ENCODE measurements around the gene DRG1.
"Not testable (repeated sequence)": the region's sequence is repeated elsewhere in the genome, so short reads cannot be mapped to it uniquely, and the experiment has no call there.

Gene DRG1, protein sequence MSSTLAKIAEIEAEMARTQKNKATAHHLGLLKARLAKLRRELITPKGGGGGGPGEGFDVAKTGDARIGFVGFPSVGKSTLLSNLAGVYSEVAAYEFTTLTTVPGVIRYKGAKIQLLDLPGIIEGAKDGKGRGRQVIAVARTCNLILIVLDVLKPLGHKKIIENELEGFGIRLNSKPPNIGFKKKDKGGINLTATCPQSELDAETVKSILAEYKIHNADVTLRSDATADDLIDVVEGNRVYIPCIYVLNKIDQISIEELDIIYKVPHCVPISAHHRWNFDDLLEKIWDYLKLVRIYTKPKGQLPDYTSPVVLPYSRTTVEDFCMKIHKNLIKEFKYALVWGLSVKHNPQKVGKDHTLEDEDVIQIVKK

DNA sequence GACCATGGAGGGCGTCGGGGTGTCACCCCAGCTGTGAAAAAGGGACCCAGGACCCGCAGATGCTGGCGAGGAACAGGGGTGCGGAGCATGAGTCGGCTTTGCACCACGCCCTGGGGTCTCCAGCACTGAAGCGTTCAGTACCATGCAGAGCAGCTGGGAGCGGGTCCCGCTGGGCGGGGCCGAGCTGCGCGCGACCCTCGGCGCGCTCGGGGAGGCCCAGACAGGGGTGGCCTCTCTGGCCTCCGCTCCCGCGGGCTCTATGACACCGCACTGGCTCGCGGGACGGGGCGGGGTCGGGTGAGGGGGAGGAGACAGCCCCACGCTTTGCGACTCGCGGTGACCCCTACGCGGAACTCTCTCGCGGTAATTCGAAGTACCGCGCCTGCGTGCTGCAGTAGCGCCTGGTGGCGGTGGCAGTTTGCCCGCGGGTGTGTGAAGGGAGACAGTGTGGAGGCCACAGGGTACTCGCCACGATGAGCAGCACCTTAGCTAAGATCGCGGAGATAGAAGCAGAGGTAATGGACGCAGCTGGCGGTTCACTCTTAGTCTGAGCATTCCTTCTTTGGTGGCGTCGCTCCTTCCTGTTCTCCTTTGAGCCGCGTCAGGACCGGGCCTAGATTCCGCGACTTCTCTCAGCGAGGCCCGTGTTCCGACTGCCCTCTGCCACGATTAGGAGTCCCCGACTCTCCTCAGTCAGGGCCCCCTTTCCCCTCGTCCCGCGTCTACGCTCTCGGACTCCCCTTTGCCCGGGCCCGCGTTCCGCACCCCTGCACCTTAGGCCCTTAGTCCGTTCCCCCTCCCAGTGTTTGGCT, at the start of gene DRG1:
Gene DRG1 (plus strand): TSS at position 394 of the 812 bp plus-strand sequence. CDS start 80 bp downstream, at position 474.
- DNase-seq (ENCODE audit: low read depth, low spot score) = peak; percentile 92

GRCh38 chr22:31349960-31350359, 49.4 kb upstream of the DRG1 start:
- DNase-seq (ENCODE audit: low read depth, low spot score) = no peak

- DNase-seq (ENCODE audit: low read depth, low spot score) = no peak
Observed at GRCh38 chr22:31350410-31350863, 49.0 kb upstream of the DRG1 start.

DNA sequence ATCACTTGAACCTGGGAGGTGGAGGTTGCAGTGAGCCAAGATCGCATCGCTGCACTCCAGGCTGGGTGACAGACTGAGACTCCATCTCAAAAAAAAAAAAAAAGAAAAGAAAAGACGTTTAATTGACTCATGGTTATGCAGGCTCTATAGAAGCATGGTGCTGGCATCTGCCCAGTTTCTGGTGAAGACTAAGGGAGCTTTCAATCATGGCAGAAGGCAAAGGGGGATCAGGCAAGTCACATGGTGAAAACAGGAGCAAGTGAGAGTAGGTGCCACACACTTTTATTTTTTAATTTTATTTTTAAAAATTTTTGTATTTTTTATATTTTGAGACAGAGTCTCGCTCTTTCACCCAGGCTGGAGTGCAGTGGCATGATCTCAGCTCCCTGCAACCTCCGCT, 44.9 kb upstream of the DRG1 start:
- no peak for DNase-seq (ENCODE audit: low read depth, low spot score)

DNA sequence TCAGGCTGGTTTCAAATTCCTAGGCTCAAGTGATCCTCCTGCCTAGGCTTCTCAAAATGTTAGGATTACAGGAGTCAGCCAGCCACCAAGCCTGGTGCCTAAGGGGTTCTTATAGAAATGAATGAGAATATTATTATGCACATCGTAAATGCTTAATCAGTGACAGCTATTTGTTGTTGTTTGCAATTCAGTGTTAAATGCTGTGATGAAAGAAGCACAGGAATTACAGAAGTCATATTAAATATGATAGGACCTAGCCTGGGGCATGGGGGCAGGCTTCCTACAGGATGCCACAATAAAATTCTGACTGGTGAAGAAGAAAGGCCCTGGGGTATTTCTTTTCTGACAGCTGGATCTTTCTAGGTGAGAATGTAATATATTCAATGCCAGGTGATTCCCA, 39.4 kb upstream of the DRG1 start:
- DNase-seq (ENCODE audit: low read depth, low spot score) = no peak

GRCh38 chr22:31361743-31362142, 37.7 kb upstream of the DRG1 start:
- DNase-seq (ENCODE audit: low read depth, low spot score) = no peak

GRCh38 chr22:31363885-31364465, 35.4 kb upstream of the DRG1 start:
- no peak for DNase-seq (ENCODE audit: low read depth, low spot score)

GRCh38 chr22:31367426-31367825, 32.0 kb upstream of the DRG1 start:
- DNase-seq (ENCODE audit: low read depth, low spot score) = no peak

- DNase-seq (ENCODE audit: low read depth, low spot score) = no peak
Observed at GRCh38 chr22:31377612-31378011, 21.8 kb upstream of the DRG1 start.

DNA sequence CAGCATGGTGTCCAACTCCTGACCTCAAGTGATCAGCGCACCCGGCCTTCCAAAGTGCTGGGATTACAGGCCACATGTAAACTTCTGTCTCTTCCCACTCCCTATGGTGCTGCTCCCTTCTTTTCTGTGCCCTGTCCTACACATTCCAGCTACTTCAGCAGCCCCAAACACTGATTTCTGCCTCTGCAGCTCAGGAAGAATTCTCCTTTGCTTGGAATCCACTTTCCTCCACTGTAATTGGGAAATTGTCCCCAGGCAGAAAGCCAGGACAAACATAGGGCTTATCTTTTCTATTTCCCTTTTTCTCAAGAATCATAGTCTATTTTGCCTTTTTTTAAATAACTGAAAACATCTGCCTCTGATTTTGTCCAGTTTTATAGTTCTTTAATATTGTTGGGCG, 21.3 kb upstream of the DRG1 start:
- no peak for DNase-seq (ENCODE audit: low read depth, low spot score)

GRCh38 chr22:31378651-31379050, 20.8 kb upstream of the DRG1 start:
- not testable (repeated sequence) for DNase-seq (ENCODE audit: low read depth, low spot score)

DNA sequence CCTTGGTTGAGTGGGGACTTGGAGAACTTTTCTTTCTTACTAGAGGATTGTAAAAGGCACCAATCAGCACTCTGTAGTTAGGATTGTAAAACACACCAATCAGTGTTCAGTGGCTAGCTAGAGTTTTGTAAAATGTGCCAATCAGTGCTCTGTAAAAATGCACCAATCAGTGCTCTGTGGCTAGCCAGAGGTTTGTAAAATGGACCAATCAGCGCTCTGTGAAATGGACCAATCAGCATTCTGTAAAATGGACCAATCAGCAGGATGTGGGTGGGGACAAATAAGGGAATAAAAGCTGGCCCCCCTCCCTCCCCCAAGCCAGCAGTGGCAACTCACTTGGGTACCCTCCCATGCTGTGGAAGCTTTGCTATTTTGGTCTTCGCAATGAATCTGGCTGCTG, 5.5 kb upstream of the DRG1 start:
- DNase-seq (ENCODE audit: low read depth, low spot score) = no peak

DNA sequence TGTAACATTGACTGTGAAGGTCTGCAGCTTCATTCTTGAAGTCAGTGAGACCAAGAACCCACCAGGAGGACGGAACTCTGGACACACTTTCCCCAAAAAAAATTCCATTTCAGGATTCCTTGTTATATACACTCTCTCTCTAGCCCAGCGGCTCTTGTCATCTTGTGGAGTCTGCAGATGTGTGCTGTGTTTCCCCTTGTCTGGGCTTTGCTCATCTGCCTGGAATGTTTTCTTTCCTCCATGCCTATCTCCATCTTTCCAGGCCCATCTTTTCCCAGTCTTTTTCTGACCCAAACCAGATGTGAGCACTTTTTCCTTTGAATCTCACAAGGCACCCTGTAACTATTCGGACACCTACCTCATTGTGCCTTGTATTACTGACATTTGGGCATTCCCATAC, 5.1 kb upstream of the DRG1 start:
- no peak for DNase-seq (ENCODE audit: low read depth, low spot score)

DNA sequence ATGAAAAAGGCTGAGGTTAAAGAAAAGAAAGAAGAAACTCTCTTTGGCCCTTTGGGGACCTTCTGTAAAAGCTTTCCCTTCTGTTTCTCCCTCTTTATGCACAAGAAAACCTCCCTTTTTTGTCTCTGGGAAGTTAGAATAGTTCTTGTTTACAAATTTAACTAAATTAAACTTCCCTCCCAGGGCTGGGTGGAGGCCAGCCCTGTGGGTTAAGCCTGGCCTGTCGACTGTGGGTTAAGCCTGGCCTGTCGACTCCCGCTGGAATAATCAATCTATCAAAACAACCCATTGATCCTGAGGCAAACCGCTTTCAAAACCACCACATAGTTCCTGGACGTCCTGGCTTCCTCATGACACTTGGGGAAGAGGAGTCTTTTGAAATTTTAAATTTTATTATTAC, 1.2 kb upstream of the DRG1 start:
- DNase-seq (ENCODE audit: low read depth, low spot score) = no peak

- DNase-seq (ENCODE audit: low read depth, low spot score) = no peak
Observed at GRCh38 chr22:31400023-31400397, 606 bp downstream of the DRG1 start.

DNA sequence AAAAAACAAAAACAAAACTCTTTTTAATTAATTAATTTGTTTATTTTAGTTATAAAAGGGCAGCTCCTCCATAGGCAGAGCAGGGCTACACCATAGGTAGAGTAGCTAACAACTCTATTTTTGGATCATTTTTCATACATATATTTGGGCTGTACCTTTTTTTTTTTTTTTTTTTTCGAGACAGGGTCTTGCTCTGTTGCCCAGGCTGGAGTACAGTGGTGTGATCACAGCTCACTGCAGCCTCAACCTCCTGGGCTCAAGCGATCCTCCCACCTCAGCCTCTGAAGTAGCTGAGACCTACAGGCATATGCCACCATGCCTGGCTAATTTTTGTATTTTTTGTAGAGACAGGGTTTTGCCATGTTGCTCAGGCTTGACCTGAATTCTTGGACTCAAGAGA, 2.9 kb downstream of the DRG1 start:
- not testable (repeated sequence) for DNase-seq (ENCODE audit: low read depth, low spot score)

DNA sequence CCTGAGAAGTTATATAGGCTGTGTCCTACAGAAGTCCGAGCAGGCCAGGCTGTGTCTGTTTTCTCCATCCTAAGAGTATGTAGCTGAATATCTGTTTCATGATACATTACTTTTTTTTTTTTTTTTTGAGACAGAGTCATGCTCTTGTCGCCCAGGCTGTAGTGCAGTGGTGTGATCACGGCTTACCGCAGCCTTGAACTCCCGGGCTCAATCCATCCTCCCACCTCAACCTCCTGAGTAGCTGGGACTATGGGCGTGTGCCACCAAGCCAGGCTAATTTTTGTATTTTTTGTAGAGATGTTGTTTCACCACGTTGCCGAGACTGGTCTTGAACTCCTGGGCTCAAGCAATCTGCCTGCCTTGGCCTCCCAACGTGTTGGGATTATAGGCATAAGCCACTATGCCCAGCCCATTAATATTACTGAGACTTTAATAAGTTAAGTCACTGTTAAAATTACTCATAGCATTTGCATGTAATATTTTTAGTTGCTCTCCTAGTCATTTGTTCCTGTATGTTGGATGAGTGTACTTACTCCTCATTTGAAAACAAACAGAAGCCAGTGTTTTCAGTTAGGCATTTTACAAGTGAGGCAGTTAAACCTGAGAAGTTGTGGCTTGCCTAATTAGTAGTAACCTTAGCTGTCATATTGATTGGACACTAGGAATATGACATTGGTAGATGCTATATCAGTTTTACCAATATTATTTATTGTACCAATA, 26.1 kb downstream of the DRG1 start:
- no peak for DNase-seq (ENCODE audit: low read depth, low spot score)

GRCh38 chr22:31431950-31432349, 32.5 kb downstream of the DRG1 start:
- DNase-seq (ENCODE audit: low read depth, low spot score) = no peak

- no peak for DNase-seq (ENCODE audit: low read depth, low spot score)
Observed at GRCh38 chr22:31436132-31436531, 36.7 kb downstream of the DRG1 start.

DNA sequence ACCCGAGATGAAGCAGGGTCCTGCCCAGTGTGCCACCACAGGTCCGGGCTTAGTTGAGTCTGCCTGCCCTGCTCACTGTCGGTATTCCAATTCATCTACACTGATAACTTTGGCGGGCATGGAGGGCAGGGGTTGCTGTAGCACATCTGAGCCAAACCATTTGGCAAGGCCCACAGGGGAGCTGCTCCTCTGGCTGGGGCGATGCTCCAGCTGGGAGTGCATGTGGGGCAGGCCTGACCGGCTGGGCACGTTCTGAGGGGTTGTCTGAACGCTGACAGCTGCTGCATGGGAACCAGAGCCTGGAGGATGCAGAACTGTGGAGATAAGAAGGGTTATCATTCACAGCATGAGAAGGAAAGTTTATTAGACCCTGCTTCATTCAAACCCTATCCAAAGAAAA, 40.4 kb downstream of the DRG1 start:
- DNase-seq (ENCODE audit: low read depth, low spot score) = no peak

DNA sequence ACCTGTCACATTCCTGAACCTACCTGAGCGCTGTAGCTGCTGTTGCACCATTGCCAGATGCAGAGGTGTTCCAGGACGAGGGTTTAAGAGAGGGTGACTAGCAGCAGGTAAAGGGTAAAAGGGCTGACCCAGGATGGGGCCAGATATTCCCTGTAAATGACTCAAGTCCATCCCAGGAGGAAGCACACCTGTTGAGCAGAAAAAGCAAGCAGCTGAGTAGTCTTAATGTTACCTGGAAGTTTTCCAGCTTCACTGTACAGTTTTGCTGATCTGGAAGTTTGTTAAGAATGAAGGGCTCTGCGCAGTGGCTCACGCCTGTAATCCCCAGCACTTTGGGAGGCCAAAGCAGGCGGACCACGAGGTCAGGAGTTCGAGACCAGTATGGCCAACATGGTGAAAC, 41.3 kb downstream of the DRG1 start:
- DNase-seq (ENCODE audit: low read depth, low spot score) = no peak

- DNase-seq (ENCODE audit: low read depth, low spot score) = no peak
Observed at GRCh38 chr22:31441652-31442051, 42.2 kb downstream of the DRG1 start.

Measured in activated CD4-positive, CD25-positive, alpha-beta regulatory T cell treated with anti-CD3 and anti-CD28 coated beads, Interleukin-2, amount 50 U/mL, for 16 hours (primary cell).